NT2/D1 (cell line): ENCODE results near the gene SPNS1.
"Not testable (repeated sequence)": the region's sequence is repeated elsewhere in the genome, so short reads cannot be mapped to it uniquely, and the experiment has no call there.

Experiments used
- DNase-seq: peaks from one replicate; pipeline ENCODE4 v3.0.0-alpha.2; 2011; ENCODE audit warnings: low read depth, low spot score
- H3K27me3 ChIP-seq: 2 replicates; pipeline ENCODE4 v1.6.0; 2011; ENCODE audit warnings: mild to moderate bottlenecking; ENCODE audit not compliant: insufficient read length, insufficient read depth
- H3K36me3 ChIP-seq: 2 replicates; pipeline ENCODE4 v1.6.1; 2011; ENCODE audit warnings: mild to moderate bottlenecking, low read length, mixed read lengths; ENCODE audit not compliant: insufficient read depth, insufficient read length
- H3K4me1 ChIP-seq: 2 replicates; pipeline ENCODE4 v1.5.1; 2011; ENCODE audit not compliant: insufficient read depth, insufficient read length
- H3K4me3 ChIP-seq: 2 replicates; pipeline ENCODE4 v1.5.1; 2011; ENCODE audit warnings: low read depth; ENCODE audit not compliant: insufficient read length
- H3K9ac ChIP-seq: 2 replicates; pipeline ENCODE4 v1.6.0; 2011; ENCODE audit warnings: low read depth; ENCODE audit not compliant: insufficient read length
- H3K9me3 ChIP-seq: 2 replicates; pipeline ENCODE4 v1.5.1; 2011; ENCODE audit warnings: mild to moderate bottlenecking, low read length; ENCODE audit not compliant: insufficient read depth
- SUZ12 ChIP-seq: IDR thresholded peaks from 2 replicates; pipeline ENCODE4 v1.6.1; 2011; ENCODE audit not compliant: insufficient read length, insufficient read depth; ENCODE audit errors: extremely low read depth
- YY1 ChIP-seq: IDR thresholded peaks from 2 replicates; pipeline ENCODE4 v1.6.1; 2011; ENCODE audit not compliant: insufficient read length, insufficient read depth
- ZNF274 ChIP-seq: IDR thresholded peaks from 2 replicates; pipeline ENCODE4 v1.6.1; 2011; ENCODE audit warnings: mild to moderate bottlenecking, low read depth, low read length

Gene SPNS1

GRCh38 chr16:28974437-28975157 is at the start of gene SPNS1:
Gene SPNS1 (plus strand): TSS chr16:28974778. CDS start chr16:28975152, 374 bp downstream.
- Histone ChIP-seq H3K4me3 (peak within 1 kb of the TSS; percentile 100), H3K27me3 (no peaks in the 10 kb centered on the region), H3K4me1 (peaks cover 7% of the 10 kb centered on the region), H3K9ac (peak within 1 kb of the TSS; percentile 97), H3K9me3 (no peaks in the 10 kb centered on the region), H3K36me3 (peaks cover 27% of the 10 kb centered on the region)
- TF ChIP-seq YY1 (peak; percentile 93), ZNF274 (no peak)
- DNase-seq = peak; percentile 97

DNA sequence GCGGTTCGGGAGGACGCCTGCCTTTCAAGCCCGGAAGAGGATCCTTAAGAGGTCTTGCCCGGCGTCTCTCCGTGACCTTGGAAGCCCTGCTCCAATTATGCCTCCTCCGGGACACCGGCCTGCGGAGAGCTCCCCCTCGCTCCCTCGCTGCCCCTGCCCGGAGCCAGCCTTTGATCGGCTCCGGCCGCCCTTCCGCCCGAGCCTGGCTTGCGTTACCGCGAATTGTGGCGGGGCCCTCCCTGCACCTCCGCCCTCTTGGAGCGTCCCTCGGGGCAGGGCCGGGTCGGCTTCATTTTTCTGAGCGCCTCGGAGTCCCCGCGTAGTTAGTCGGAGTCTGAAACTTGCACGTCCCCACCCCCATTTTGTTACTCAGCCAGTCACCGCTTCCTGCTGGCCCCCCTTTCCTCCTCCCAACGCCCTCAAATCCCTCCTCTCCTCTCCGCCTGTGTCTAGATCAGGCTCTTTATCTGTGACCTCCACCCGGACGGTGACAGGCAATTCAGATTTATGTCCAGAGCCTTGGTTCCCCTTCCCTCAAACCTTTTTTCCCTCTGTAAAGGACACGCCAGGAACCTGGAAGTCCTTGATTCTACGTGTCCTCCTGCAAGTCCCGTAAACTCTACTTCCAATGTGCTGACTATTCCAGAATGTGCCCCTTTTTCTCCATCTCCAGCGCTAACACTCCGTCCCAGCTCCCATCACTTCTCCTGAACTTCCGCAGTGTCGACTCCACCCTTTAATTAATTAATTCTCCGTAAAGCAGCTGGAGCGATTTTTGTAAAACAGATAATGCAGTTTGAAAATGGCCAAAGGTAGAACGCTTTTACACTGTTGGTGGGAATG is 49.0 kb upstream of the SPNS1 start:
- Histone ChIP-seq H3K9ac (peak overlapping the region; percentile 87), H3K4me3 (peak overlapping the region; percentile 41), H3K27me3 (no peaks in the 10 kb centered on the region), H3K36me3 (peaks cover 4% of the 10 kb centered on the region), H3K4me1 (peaks cover 9% of the 10 kb centered on the region), H3K9me3 (no peaks in the 10 kb centered on the region)
- TF ChIP-seq SUZ12 (no peak), YY1 (peak; percentile 44)
- DNase-seq = peak; percentile 58

GRCh38 chr16:28926284-28926683 is 48.3 kb upstream of the SPNS1 start:
- not testable (repeated sequence) for DNase-seq, H3K9me3 ChIP-seq, H3K9ac ChIP-seq, H3K4me1 ChIP-seq, H3K27me3 ChIP-seq, H3K36me3 ChIP-seq
- peak overlapping the region; percentile 41 for H3K4me3 ChIP-seq

DNA sequence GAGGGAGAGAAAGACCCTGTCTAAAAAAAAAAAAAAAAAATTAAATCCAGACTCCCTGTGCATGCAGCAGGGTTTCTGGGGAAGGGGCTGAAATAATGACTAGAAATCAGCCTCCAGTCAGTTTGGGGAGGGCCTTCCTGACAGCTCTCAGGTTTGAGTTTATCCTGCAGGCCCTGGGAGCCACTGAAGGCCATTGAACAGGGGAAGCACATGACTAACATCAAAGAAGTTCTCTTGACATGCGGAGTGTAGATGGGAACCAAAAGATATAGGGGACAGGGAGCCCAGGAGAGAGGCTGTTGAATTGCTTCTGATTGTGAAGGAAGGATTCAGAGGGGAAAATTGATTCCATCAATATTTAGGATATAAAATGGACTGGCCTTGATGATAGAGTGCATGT is 46.8 kb upstream of the SPNS1 start:
- Histone ChIP-seq H3K27me3 (no peaks in the 10 kb centered on the region), H3K36me3 (no peaks in the 10 kb centered on the region), H3K9ac (no peak overlapping the region), H3K9me3 (no peaks in the 10 kb centered on the region), H3K4me3 (no peak overlapping the region), H3K4me1 (peaks cover 11% of the 10 kb centered on the region)
- TF ChIP-seq SUZ12 = no peak
- no peak for TF ChIP-seq ZNF274
- TF ChIP-seq YY1 = no peak
- DNase-seq = no peak

DNA sequence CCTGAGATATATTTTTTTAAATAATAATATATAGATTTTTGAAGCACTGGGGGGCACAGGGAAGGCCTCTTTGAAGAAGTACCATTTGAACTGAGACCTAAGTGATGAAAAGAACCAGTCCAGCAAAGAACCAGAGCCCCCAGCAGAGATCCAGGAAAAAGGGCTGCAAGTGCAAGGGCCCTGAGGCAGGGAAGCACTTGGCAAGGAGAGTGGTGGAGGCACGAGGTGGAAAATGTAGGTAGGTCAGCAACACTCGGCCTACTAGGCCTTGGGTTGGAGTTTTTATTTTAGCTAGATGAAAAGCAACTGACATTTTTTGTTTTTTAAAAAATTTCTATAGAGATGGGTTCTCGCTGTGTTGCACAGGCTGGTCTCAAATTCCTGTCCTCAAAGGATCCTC is 44.4 kb upstream of the SPNS1 start:
- Histone ChIP-seq H3K9ac (no peak overlapping the region), H3K36me3 (no peaks in the 10 kb centered on the region), H3K4me1 (peaks cover 4% of the 10 kb centered on the region), H3K9me3 (no peaks in the 10 kb centered on the region), H3K4me3 (no peak overlapping the region), H3K27me3 (no peaks in the 10 kb centered on the region)
- no peak for TF ChIP-seq SUZ12
- no peak for DNase-seq

GRCh38 chr16:28930652-28931051 is 43.9 kb upstream of the SPNS1 start:
- Histone ChIP-seq H3K9ac (no peak overlapping the region), H3K9me3 (no peaks in the 10 kb centered on the region), H3K36me3 (no peaks in the 10 kb centered on the region), H3K4me3 (no peak overlapping the region), H3K4me1 (peaks cover 4% of the 10 kb centered on the region), H3K27me3 (no peaks in the 10 kb centered on the region)
- no peak for DNase-seq
- TF ChIP-seq YY1 = no peak
- no peak for TF ChIP-seq ZNF274
- no peak for TF ChIP-seq SUZ12

DNA sequence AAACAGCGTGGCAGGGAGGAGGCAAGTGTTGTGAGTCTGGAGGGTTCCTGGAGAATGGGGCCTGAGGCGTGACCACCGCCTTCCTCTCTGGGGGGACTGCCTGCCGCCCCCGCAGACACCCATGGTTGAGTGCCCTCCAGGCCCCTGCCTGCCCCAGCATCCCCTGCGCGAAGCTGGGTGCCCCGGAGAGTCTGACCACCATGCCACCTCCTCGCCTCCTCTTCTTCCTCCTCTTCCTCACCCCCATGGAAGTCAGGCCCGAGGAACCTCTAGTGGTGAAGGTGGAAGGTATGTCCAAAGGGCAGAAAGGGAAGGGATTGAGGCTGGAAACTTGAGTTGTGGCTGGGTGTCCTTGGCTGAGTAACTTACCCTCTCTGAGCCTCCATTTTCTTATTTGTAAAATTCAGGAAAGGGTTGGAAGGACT is 42.8 kb upstream of the SPNS1 start, which contains the start of gene CD19:
CD19 (plus strand) TSS at position 171 of the 425 bp plus-strand sequence; CDS start at position 201, 30 bp downstream.
- Histone ChIP-seq H3K4me3 (no peak within 1 kb of the TSS), H3K27me3 (no peaks in the 10 kb centered on the region), H3K9ac (no peak within 1 kb of the TSS)

More for the DNA sequence above, 42.8 kb upstream of the SPNS1 start, which contains the start of gene CD19:
- DNase-seq = no peak
- H3K4me1 ChIP-seq = peaks cover 7% of the 10 kb centered on the region
- H3K9me3 ChIP-seq = no peaks in the 10 kb centered on the region
- no peaks in the 10 kb centered on the region for H3K36me3 ChIP-seq
- no peak for TF ChIP-seq SUZ12
